ENCODE data around the gene PAF1.
"Not testable (repeated sequence)": the region's sequence is repeated elsewhere in the genome, so short reads cannot be mapped to it uniquely, and the experiment has no call there.

Gene PAF1

DNA sequence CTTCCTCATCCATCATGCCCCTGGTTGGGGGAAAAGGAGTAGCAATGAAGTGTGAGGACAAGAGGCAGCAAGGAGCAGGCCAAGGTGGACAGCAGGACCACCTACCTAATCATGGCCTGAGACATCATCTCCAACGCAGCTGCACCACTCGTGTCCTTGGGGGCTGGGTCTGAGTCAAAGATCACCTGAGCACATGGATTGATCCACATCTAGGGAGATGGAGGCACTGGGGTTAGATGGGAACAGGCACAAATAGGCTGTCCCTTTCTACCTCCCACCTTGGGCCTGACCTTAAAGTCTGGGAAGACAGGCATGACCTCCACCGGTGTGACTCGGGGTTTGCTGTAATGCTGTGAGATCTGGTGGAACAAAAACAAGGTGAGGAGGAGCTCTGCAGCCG, 2.2 kb downstream of the PAF1 start:
- no peak for TF ChIP-seq GATA1 (IDR thresholded peaks at IDR 0.05; ENCODE audit: low read depth, low read length)

GRCh38 chr19:39386557-39386956, 4.3 kb downstream of the PAF1 start:
- DNase-seq, result no peak
- TF ChIP-seq GATA1 (IDR thresholded peaks at IDR 0.05; ENCODE audit: low read depth, low read length), result no peak
- TF ChIP-seq POLR2A (IDR thresholded peaks at IDR 0.05; ENCODE audit: low read length), result no peak

More for the DNA sequence above, 2.2 kb downstream of the PAF1 start:
- no peak for DNase-seq

DNA sequence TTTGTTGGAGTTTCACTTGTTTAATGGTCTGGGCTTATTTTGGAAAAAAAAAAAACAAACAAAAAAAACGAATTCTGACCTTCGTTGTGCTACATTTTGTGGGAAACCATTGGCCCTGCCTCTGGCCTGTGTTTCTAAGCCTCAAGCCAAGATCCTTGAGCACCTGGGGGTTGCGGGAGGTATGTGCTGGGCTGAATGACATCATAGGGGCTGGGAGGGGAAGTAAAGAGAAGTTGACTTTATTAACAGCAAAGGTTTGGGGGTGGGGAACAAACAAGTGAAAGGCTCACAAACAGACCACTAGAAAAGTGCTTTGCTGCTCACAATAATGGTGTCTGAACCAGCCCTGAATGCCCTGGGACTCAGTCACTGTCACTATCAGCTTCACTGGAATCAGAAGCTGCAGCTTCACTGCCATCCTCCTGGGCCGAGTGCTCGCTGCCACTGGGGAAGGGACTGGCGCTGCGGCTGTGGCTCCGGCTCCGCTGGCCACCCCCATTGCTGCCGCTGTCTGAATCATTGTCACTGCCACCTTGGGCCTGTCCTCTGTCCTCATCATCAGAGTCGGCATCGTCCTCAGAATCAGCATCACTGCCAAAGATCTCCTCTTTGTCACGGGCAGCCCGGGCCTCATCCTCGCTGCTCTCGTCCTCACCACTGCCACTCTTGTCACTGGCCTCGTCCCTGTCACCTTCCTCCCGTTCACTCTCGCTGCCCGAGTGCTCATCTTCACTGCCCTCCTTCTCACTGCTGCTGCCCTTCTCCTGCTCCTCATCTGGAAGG, 5.1 kb downstream of the PAF1 start:
- no peak for DNase-seq
- TF ChIP-seq POLR2A (IDR thresholded peaks at IDR 0.05; ENCODE audit: low read length), result no peak
- no peak for TF ChIP-seq GATA1 (IDR thresholded peaks at IDR 0.05; ENCODE audit: low read depth, low read length)

GRCh38 chr19:39384839-39385568, 5.9 kb downstream of the PAF1 start:
- no peak for DNase-seq

DNA sequence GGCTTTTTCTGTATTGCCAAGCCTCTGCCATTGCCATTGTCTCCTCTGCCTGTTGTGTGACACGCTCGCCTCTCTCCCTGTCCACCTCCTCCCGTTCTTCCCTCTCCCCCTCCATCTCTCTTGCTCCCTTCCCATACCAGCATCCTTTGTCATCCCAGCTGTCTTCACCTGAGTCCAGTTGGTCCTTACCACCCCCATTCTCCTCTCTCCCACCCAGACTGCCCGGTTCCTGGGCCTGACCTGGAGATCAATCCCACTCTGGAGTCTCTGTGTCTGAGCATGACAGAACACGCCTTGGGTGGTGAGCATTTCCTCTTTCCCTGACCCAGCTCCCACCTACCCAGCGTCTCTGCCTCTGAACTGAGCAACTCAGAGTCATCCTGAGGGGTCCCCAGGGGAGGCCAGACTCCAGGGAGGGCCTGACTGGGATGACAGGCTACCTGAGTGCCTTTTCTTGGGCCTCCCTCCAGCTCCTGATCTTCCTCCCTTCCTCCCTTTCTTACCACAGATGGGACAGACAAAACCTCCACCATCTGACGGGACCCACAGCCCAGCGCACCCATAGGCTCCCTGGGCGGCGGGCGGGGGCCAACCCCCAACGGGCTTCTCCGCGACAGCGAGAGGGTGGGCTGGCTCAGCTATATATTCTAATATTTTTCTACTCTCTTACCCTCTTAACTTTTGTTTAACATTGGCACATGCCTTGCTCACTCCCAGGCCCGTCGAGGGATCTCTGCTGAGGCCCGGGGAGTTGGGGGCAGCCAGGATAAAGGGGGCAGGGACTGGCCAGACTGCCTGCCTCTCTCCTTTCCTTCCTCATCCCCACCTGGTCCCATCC, 7.7 kb downstream of the PAF1 start:
- no peak for DNase-seq
- TF ChIP-seq GATA1 (IDR thresholded peaks at IDR 0.05; ENCODE audit: low read depth, low read length), result no peak
- TF ChIP-seq POLR2A (IDR thresholded peaks at IDR 0.05; ENCODE audit: low read length), result no peak

More at GRCh38 chr19:39384839-39385568, 5.9 kb downstream of the PAF1 start:
- TF ChIP-seq GATA1 (IDR thresholded peaks at IDR 0.05; ENCODE audit: low read depth, low read length) (no peak), POLR2A (IDR thresholded peaks at IDR 0.05; ENCODE audit: low read length) (peak; percentile 17)

DNA sequence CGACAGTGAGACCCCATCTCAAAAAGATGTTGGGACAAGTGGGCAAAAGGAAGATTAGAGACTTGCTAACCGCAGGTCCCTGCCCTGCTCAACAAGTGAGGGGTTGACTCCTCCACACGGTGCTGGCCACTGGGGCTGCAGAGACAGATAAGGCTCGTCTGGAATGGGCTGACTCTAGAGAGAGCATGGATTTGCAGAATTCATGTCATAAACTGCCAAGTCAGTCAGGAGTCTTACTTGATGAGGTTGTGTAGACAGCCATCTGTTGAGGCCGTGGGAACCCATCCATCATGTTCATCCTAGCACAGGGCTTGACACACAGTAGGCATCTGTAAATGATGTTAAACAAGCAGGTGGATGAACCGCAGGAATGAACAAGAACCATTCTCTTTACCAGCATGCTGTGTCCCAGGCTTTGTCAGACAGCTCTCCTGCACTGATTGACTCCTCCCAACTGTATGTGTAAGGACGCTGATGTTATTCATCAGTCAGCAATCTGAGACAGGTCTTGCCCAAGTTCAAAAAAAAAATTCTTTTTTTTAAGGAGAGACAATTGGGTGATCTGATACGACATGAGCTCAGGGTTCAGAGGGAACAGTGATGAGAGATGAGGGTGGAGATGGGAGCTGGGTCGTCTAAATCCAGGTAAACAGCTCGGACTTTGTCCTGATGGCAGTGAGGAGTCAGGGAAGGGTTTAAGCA, 8.8 kb downstream of the PAF1 start:
- TF ChIP-seq GATA1 (IDR thresholded peaks at IDR 0.05; ENCODE audit: low read depth, low read length) (no peak), POLR2A (IDR thresholded peaks at IDR 0.05; ENCODE audit: low read length) (no peak)

DNA sequence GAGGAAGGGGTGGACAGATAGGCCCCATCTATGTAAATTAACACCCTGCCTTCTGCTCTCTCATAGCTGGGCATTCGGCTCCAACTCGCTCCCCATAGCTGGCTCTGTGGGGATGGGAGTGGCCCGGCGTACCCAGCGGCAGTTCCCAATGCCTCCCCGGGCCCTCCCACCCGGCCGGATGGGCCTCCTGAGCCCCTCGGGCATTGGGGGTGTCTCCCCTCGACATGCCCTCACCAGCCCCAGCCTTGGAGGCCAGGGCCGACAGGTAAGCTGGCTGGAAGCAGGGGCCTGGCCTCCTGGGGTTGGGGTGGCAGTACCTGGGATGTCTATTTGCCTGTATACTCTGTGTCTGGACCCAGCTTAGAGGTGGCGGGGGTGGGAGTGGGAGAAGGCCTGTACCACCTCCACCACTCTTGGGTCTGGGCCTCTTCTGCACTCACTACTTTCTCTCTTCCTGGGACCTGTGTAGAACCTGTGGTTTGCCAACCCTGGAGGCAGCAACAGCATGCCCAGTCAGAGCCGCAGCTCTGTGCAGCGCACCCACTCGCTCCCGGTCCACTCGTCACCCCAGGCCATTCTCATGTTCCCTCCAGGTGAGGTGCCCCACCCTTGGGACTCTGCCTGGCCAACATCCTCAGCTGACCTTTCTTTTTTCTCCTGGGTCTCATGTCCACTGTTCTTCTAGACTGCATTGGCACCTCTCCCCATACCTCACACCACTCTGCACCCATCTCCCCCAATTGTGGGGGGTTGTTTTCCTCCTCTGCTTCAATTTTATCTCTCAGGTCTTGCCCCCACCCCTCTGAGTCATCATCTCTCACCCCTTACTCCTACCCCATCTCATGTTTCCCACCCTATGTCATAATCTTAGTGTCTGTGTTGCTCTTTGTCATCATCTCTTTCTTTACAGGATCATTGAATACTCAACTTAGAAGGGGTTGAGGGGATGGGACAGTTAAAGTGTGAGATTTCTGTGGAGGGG, 10.1 kb downstream of the PAF1 start:
- TF ChIP-seq POLR2A (IDR thresholded peaks at IDR 0.05; ENCODE audit: low read length) (no peak), GATA1 (IDR thresholded peaks at IDR 0.05; ENCODE audit: low read depth, low read length) (no peak)
- DNase-seq, result no peak

More for the DNA sequence above, 8.8 kb downstream of the PAF1 start:
- DNase-seq, result peak; percentile 53 to 78

GRCh38 chr19:39379865-39380396, 11.0 kb downstream of the PAF1 start:
- TF ChIP-seq POLR2A (IDR thresholded peaks at IDR 0.05; ENCODE audit: low read length) (no peak), GATA1 (IDR thresholded peaks at IDR 0.05; ENCODE audit: low read depth, low read length) (no peak)
- DNase-seq, result no peak

DNA sequence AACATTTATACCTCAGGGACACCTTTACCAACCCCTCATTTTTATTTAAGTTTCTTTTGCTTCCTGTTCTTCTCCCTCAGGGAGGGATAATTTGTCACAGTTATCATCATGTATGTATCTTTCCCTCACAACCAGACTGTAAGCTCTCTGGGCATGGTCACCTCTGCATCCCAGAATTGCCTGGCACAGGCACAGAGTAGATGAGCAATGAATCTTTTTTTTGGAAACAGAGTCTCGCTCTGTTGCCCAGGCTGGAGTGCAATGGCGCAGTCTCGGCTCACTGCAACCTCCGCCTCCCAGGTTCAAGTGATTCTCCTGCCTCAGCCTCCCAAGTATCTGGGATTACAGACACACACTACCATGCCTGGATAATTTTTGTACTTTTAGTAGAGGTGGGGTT, 11.5 kb downstream of the PAF1 start:
- DNase-seq, result not testable (repeated sequence)

DNA sequence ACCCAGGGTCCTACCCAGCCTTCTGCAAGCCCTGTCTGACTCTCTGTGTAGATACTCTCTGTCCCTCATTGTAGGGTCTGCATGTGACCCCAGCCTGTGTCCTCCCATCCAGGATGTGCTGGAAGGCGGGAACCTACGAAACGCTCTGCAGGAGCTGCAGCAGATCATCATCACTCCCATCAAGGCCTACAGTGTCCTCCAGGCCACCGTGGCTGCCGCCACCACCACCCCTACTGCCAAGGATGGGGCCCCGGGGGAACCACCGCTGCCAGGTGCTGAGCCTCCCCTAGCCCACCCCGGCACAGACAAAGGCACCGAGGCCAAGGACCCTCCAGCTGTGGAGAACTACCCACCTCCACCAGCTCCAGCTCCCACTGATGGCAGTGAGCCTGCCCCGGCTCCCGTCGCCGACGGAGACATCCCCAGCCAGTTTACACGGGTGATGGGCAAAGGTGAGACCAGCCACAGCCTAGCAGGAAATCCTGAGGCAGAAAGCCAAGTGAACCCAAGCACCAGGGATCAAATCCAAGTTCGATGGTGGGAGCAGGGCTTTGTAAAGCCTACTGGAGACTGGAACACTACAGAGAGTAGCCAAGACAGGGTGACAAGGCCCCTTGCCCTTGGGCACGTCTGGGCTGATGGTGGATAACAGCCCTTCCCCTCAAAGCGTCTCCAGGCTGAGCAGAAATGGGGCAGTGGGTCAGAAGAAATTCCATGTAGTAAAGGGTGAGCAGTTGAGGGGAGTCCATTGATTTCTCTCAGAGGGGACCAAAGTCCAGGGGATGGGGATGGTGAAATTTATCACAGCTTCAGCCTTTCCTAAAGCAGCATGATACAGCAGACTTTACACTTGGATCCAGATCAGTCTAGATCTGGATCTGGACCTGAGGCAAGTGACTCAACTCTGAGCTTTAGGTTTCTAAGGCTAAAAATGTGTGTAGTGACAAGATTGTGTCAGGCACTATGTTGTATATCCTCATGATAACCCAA, 13.2 kb downstream of the PAF1 start:
- no peak for DNase-seq
- TF ChIP-seq POLR2A (IDR thresholded peaks at IDR 0.05; ENCODE audit: low read length), result no peak
- TF ChIP-seq GATA1 (IDR thresholded peaks at IDR 0.05; ENCODE audit: low read depth, low read length), result no peak

DNA sequence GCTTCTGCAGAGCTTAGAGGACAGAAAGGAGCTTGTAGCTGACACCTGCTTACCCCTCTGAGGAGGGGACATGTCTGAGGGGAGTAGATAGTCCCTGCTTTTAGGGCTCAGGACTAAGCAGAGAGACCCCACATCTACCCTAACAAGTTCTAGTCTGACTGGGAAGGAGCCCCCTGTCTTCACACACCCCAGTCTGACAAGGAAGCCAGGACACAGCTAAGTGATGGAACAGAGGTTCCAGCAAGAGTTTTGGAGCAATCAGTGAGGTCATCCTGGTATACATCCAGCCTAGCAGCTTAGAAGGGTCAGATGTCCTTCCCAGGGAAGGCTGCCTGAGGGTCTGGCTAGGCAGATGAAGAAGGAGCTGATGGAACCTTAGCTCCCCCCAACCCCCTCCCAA, 15.0 kb downstream of the PAF1 start:
- TF ChIP-seq GATA1 (IDR thresholded peaks at IDR 0.05; ENCODE audit: low read depth, low read length) (no peak), POLR2A (IDR thresholded peaks at IDR 0.05; ENCODE audit: low read length) (no peak)
- no peak for DNase-seq
